ENCODE results near the gene DNAH11.

- TF ChIP-seq TEAD4 (IDR thresholded peaks at IDR 0.05), result no peak
- TF ChIP-seq EP300 (IDR thresholded peaks at IDR 0.05; ENCODE audit: borderline replicate concordance), result no peak
- TF ChIP-seq NFIC (IDR thresholded peaks at IDR 0.05), result no peak
- TF ChIP-seq MAX (IDR thresholded peaks at IDR 0.05), result no peak
- TF ChIP-seq ZBTB7A (IDR thresholded peaks at IDR 0.05; ENCODE audit: low read depth), result no peak
- TF ChIP-seq TAF1 (IDR thresholded peaks at IDR 0.05; ENCODE audit: low read depth), result no peak
- TF ChIP-seq RAD21 (IDR thresholded peaks at IDR 0.05; ENCODE audit: low read depth), result no peak
- TF ChIP-seq REST (IDR thresholded peaks at IDR 0.05; ENCODE audit: low read depth), result no peak
- TF ChIP-seq CEBPB (IDR thresholded peaks at IDR 0.05), result no peak
Observed at GRCh38 chr7:21675255-21675654, 132.4 kb downstream of the DNAH11 start.

All from Ishikawa (cell line).